Testis (tissue), 3 donors: Measurements from ENCODE around the gene MVD. TPM values are rescaled to one million over a fixed set of nuclear protein-coding genes. Genes with fewer than 3 reads are reported as not detected.

Experiments used
- DNase-seq: peaks from one replicate; pipeline ENCODE4 v3.0.0-alpha.2; 2019
- H3K27ac ChIP-seq, 2 donors: fragments of 200-600 bp; sonication (generic); one replicate each; pipeline ENCODE4 v1.5.1; 2019
- H3K27me3 ChIP-seq: fragments of 200-600 bp; sonication (generic); one replicate; pipeline ENCODE4 v1.5.1; 2019
- H3K36me3 ChIP-seq: fragments of 200-600 bp; sonication (generic); one replicate; pipeline ENCODE4 v1.5.1; 2017; ENCODE audit warnings: low read depth; ENCODE audit errors: missing control alignments
- H3K4me1 ChIP-seq: fragments of 200-600 bp; sonication (generic); one replicate; pipeline ENCODE4 v1.5.1; 2019
- H3K4me3 ChIP-seq, 2 donors: fragments of 200-600 bp; sonication (generic); one replicate each; pipeline ENCODE4 v1.5.1; 2017 to 2019
- H3K9me3 ChIP-seq: fragments of 200-600 bp; sonication (generic); one replicate; pipeline ENCODE4 v1.5.1; 2017
- POLR2A ChIP-seq: fragments of 450-650 bp; IDR thresholded peaks from one replicate; pipeline ENCODE4 v1.6.1; 2017; ENCODE audit warnings: antibody characterized with exemption, mild to moderate bottlenecking, moderate library complexity
- WGBS, 2 donors: methylation state at CpG; one replicate each; pipeline ENCODE4 v1.1.5; 2018; 5-methylcytosine and 5-hydroxymethylcytosine counted together
- intact Hi-C: fragments of 100-400 bp; cut with DNase I; formaldehyde crosslinking; loops from one replicate; pipeline ENCODE4 v1.15.1; 2023; ENCODE audit warnings: low total_unique reads
- polyA plus RNA-seq: library from polyadenylated mRNA; stranded (reverse); fragments of 350-450 nt; fragmentation: Illumina TruSeq; extraction: RNeasy Lipid Tissue Mini Kit (QIAGEN cat#74804); gene quantifications from one replicate; pipeline ENCODE4 v1.2.3, GENCODE V29; 2014; ENCODE audit warnings: low read depth, low replicate concordance; ENCODE audit not compliant: insufficient read depth
- total RNA-seq, 2 donors: library from RNA; depleted of rRNA; stranded (reverse); fragments of >200 nt; gene quantifications; one replicate each; pipeline ENCODE4 v1.2.3, GENCODE V29; 2016
- TF ChIP-seq, protein P1 (sequence below), 3 experiments: fragments of 450-650 bp in 2 of 3; fragments of 200-600 bp in 1 of 3; sonication (generic) in 1 of 3; IDR thresholded peaks; one replicate each; pipeline ENCODE4 v1.5.1; 2016 to 2019; ENCODE audit warnings: antibody characterized with exemption in 3 of 3, mild to moderate bottlenecking in 2 of 3, moderate library complexity in 1 of 3

The MVD gene
- total and polyA plus RNA-seq, 3 donors from 2014 or later, result 46.6 to 100 (median 56.1) TPM

DNA sequence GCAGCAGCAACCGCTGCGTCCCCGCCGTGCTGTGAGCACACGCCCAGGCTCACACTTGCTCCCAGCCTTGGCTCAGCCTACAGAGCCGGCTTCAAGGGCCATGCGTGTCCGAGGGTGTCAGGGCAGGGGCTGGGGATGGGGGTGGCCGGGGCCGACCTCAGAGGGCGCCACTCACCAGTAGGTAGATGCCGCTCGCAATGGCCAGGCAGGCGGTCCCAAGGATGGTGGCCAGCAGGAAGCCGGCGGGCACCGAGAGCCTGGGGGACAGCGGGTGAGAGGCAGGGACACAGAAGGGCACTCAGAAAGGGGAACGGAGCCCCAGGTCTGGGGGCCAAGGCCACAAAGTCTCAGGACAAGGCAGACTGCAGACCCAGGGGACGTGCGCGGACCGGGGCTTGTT lies 16.9 kb downstream of the MVD start:
- Histone ChIP-seq H3K9me3 (no peaks in the 10 kb centered on the region), H3K4me1 (peaks cover under 1% of the 10 kb centered on the region), H3K27me3 (no peaks in the 10 kb centered on the region), H3K27ac (no peak overlapping the region), H3K4me3 (no peak overlapping the region), H3K36me3 (no peaks in the 10 kb centered on the region)
- intact Hi-C loops, result no loop called here
- WGBS, 2 donors, result 90 to 95% methylated on average over 23 of the region's 23 CpGs
- TF ChIP-seq, protein P1, sequence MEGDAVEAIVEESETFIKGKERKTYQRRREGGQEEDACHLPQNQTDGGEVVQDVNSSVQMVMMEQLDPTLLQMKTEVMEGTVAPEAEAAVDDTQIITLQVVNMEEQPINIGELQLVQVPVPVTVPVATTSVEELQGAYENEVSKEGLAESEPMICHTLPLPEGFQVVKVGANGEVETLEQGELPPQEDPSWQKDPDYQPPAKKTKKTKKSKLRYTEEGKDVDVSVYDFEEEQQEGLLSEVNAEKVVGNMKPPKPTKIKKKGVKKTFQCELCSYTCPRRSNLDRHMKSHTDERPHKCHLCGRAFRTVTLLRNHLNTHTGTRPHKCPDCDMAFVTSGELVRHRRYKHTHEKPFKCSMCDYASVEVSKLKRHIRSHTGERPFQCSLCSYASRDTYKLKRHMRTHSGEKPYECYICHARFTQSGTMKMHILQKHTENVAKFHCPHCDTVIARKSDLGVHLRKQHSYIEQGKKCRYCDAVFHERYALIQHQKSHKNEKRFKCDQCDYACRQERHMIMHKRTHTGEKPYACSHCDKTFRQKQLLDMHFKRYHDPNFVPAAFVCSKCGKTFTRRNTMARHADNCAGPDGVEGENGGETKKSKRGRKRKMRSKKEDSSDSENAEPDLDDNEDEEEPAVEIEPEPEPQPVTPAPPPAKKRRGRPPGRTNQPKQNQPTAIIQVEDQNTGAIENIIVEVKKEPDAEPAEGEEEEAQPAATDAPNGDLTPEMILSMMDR (IDR thresholded peaks at IDR 0.05), result no peak
- TF ChIP-seq POLR2A, result no peak
- no peak for DNase-seq

DNA sequence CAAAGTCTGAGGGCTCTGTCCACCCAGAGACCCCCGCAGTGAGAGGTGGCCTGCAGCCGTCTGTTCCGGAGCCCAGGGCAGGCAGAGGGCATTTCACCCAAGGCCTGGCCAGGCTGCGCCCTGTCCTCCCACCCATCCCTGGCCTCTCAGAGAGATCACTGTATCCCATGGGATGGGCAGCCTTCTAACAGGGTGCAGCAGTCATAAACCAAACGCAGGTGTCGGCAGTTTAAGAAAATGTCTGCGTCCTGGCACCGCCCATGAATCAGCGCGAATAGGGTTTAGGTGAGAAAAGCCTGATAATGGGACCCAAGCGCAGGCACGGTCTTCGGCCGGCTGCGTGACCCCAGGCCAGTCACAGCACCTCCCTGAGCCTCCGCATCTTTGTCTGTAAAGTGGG lies 17.4 kb downstream of the MVD start:
- 93 to 98% methylated on average over 8 to 16 of the region's 16 CpGs for WGBS, 2 donors
- Histone ChIP-seq H3K27me3 (no peaks in the 10 kb centered on the region), H3K27ac (no peak overlapping the region), H3K36me3 (no peaks in the 10 kb centered on the region), H3K9me3 (no peaks in the 10 kb centered on the region), H3K4me3 (no peak overlapping the region), H3K4me1 (no peaks in the 10 kb centered on the region)
- TF ChIP-seq, protein P1 (IDR thresholded peaks at IDR 0.05), result no peak
- no peak for TF ChIP-seq POLR2A
- intact Hi-C loops, result no loop called here
- DNase-seq, result no peak

DNA sequence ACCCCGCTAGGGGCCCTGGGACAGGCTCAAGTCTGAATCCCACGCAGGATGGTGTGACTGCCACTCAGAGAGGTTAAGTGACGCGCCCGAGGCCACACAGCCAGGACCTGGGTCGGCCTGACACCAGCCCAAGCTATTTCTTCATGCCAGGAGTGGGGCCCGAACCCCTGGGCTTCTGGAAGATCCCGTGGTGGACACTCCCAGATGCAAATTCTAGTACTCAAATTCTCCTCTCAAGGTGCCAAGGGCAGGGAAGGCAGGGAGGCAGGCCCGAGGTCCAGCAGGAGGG lies 19.3 kb downstream of the MVD start:
- WGBS, 2 donors, result 87% methylated on average over 8 of the region's 9 CpGs; no CpG with 5 or more reads in 1 of the 2 donors
- no peaks in the 10 kb centered on the region for H3K4me1 ChIP-seq
- no peak overlapping the region for H3K27ac ChIP-seq
- no peak for DNase-seq
- TF ChIP-seq, protein P1 (IDR thresholded peaks at IDR 0.05), result no peak
- no peak for TF ChIP-seq POLR2A
- no peaks in the 10 kb centered on the region for H3K9me3 ChIP-seq
- no peak overlapping the region for H3K4me3 ChIP-seq
- intact Hi-C loops, result no loop called here
- H3K27me3 ChIP-seq, result no peaks in the 10 kb centered on the region
- no peaks in the 10 kb centered on the region for H3K36me3 ChIP-seq

DNA sequence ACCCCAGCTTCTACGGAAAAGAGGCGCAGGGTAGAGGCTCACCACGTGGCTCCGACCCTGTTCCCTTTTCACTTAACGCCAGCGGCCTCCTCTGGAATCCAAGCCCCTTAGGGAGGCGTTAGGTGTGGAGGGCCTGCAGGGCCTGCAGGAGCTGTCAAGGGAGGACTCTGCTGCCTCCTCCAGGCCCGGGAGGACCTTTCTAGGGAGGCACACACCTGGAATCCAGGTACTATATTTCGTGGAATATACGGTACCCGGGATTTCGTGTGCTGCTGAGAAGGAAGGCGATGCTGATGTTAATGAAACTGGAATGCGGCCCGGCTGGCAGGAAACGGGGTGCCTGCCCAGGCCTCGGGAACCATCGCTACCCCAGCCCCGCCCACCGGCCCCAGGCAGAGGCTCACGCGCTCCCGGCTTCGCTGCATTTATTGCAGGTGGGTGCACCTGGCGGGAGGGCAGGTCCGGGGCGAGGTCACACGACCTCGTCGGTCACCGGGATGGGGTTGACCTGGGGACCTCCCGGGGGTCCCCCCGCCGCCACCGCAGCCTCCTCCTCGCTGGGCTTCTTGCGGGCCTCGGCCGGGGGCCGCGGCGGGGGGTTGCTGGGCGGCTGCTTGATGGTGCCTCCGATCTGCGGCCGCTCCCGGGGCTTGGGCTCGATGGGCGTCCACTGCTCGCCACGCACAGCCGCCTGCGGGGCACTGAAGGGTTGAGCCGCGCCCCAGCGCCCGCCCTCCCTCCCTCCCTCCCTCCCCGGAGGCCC lies 19.8 kb downstream of the MVD start:
- H3K27me3 ChIP-seq, result no peaks in the 10 kb centered on the region
- H3K27ac ChIP-seq, result no peak overlapping the region
- H3K4me1 ChIP-seq, result no peaks in the 10 kb centered on the region
- no peaks in the 10 kb centered on the region for H3K9me3 ChIP-seq
- TF ChIP-seq POLR2A, result no peak
- TF ChIP-seq, protein P1 (IDR thresholded peaks at IDR 0.05), result no peak
- no peaks in the 10 kb centered on the region for H3K36me3 ChIP-seq
- DNase-seq, result no peak
- intact Hi-C loops, result no loop called here
- H3K4me3 ChIP-seq, result no peak overlapping the region
- 82 to 93% methylated on average over 23 to 43 of the region's 58 CpGs for WGBS, 2 donors
